CD4-positive, alpha-beta memory T cell (primary cell): Measurements from ENCODE around the gene MRPS35. TPM values are rescaled to one million over a fixed set of nuclear protein-coding genes. Genes with fewer than 3 reads are reported as not detected.
"Not testable (repeated sequence)": the region's sequence is repeated elsewhere in the genome, so short reads cannot be mapped to it uniquely, and the experiment has no call there.

Experiments used
- CTCF ChIA-PET: fragments of 350-600 bp; sonication (Branson Sonifier 250); formaldehyde crosslinking; loops from one replicate; lab custom pipeline; 2021; ENCODE audit warnings: inconsistent platforms; ENCODE audit not compliant: partially characterized antibody; lab: Charles Lee
- POLR2A ChIA-PET: fragments of 350-600 bp; sonication (Branson Sonifier 250); formaldehyde crosslinking; loops from one replicate; lab custom pipeline; 2021; ENCODE audit not compliant: partially characterized antibody; lab: Charles Lee
- DNase-seq, 5 donors: peaks; one replicate each; pipeline versions ENCODE4 v3.0.0 to v3.0.0-alpha.2; 2020 to 2022; ENCODE audit warnings: mixed read lengths in 1 of 5
- H3K27ac ChIP-seq: one replicate; pipeline ENCODE4 v1.7.0; 2013; ENCODE audit warnings: low read depth, low read length
- H3K27me3 ChIP-seq: 2 replicates; pipeline ENCODE4 v1.7.0; 2013; ENCODE audit warnings: mild to moderate bottlenecking, low read length, moderate library complexity; ENCODE audit not compliant: insufficient read depth
- H3K36me3 ChIP-seq: 2 replicates; pipeline ENCODE4 v1.7.0; 2013; ENCODE audit warnings: mild to moderate bottlenecking, low read length, moderate library complexity; ENCODE audit not compliant: insufficient read depth
- H3K4me1 ChIP-seq: 2 replicates; pipeline ENCODE4 v1.7.0; 2013; ENCODE audit warnings: mild to moderate bottlenecking, low read length, moderate library complexity; ENCODE audit not compliant: insufficient read depth
- H3K4me3 ChIP-seq, 2 donors: one replicate each; pipeline ENCODE4 v1.7.0; 2013; ENCODE audit warnings: low read length in 2 of 2, mild to moderate bottlenecking in 1 of 2
- H3K9me3 ChIP-seq, 2 donors: one replicate each; pipeline ENCODE4 v1.7.0; 2013; ENCODE audit warnings: low read length in 2 of 2, control low read depth in 1 of 2; ENCODE audit not compliant: control insufficient read depth in 1 of 2
- H3K27ac Mint-ChIP-seq, 7 donors: one replicate each; pipeline ENCODE4 v1.8.0; 2020 to 2021; ENCODE audit warnings: mixed read lengths in 7 of 7, mild to moderate bottlenecking in 6 of 7, inconsistent platforms in 3 of 7, moderate library complexity in 3 of 7
- H3K27me3 Mint-ChIP-seq, 2 donors: one replicate each; pipeline ENCODE4 v1.8.0; 2020 to 2021; ENCODE audit warnings: mixed read lengths in 2 of 2
- H3K36me3 Mint-ChIP-seq, 2 donors: one replicate each; pipeline ENCODE4 v1.8.0; 2020 to 2021; ENCODE audit warnings: mixed read lengths in 2 of 2, inconsistent platforms in 1 of 2, mild to moderate bottlenecking in 1 of 2
- H3K4me1 Mint-ChIP-seq, 4 donors: one replicate each; pipeline ENCODE4 v1.8.0; 2020 to 2021; ENCODE audit warnings: mixed read lengths in 4 of 4, mild to moderate bottlenecking in 1 of 4
- H3K4me3 Mint-ChIP-seq, 8 donors: one replicate each; pipeline ENCODE4 v1.8.0; 2020 to 2021; ENCODE audit warnings: mixed read lengths in 8 of 8, mild to moderate bottlenecking in 7 of 8, moderate library complexity in 6 of 8, inconsistent platforms in 3 of 8
- H3K9me3 Mint-ChIP-seq, 8 donors: one replicate each; pipeline ENCODE4 v1.8.0; 2020 to 2021; ENCODE audit warnings: mixed read lengths in 8 of 8, mild to moderate bottlenecking in 5 of 8, inconsistent platforms in 3 of 8, moderate library complexity in 1 of 8
- intact Hi-C: fragments of 100-400 bp; cut with micrococcal nuclease; formaldehyde crosslinking; loops from one replicate; pipeline ENCODE4 v1.15.1; 2023
- polyA plus RNA-seq, 2 donors: library from polyadenylated mRNA; unstranded; fragments of 300-500 nt; fragmentation: Illumina TruSeq; gene quantifications; one replicate each; pipeline ENCODE4 v1.2.3, GENCODE V29; 2021
- total RNA-seq, 2 experiments: library from RNA; stranded (reverse); gene quantifications; one replicate each; pipeline ENCODE4 v1.2.3, GENCODE V29; 2021

The MRPS35 gene
- total and polyA plus RNA-seq, 4 experiments from 2014 or later, result 20.3 to 69.8 (median 41.2) TPM

- no peak overlapping the region for H3K27ac ChIP-seq
- intact Hi-C loops, result loop anchor here (5.0 kb wide), 2 partner anchors 112 to 1142 kb away; no protein-coding TSS in a partner anchor
- Mint-ChIP-seq H3K27me3 (no peaks in the 10 kb centered on the region), H3K36me3 (peaks cover 32 to 57% of the 10 kb centered on the region in 2 donors), H3K4me3 (no peak overlapping the region), H3K9me3 (no peaks in the 10 kb centered on the region), H3K4me1 (peaks cover 3 to 6% (median 4%) of the 10 kb centered on the region in 4 donors), H3K27ac (peak overlapping the region in 1 of 7 donors; percentile 62)
- POLR2A ChIA-PET, result no interaction called here
- H3K36me3 ChIP-seq, result peaks cover 9% of the 10 kb centered on the region
- no peak for DNase-seq
- no peaks in the 10 kb centered on the region for H3K4me1 ChIP-seq
- CTCF ChIA-PET, result no interaction called here
- no peaks in the 10 kb centered on the region for H3K27me3 ChIP-seq
- H3K9me3 ChIP-seq, result no peaks in the 10 kb centered on the region
- no peak overlapping the region for H3K4me3 ChIP-seq
Measured at GRCh38 chr12:27730097-27730588, 19.5 kb downstream of the MRPS35 start.

- H3K36me3 ChIP-seq, result peaks cover 6% of the 10 kb centered on the region
- POLR2A ChIA-PET, result no interaction called here
- H3K4me3 ChIP-seq, result no peak overlapping the region
- Mint-ChIP-seq H3K4me1 (peaks cover 0 to 5% (median 0%) of the 10 kb centered on the region in 4 donors), H3K36me3 (peaks cover 32 to 60% of the 10 kb centered on the region in 2 donors), H3K27ac (no peak overlapping the region), H3K4me3 (no peak overlapping the region), H3K9me3 (no peaks in the 10 kb centered on the region), H3K27me3 (no peaks in the 10 kb centered on the region)
- H3K4me1 ChIP-seq, result no peaks in the 10 kb centered on the region
- CTCF ChIA-PET, result interaction anchor here (1.0 to 6.4 kb wide), 4 partner anchors 14 to 208 kb away, joined by 3 to 63 read pairs (median 18); no protein-coding TSS in a partner anchor
- H3K9me3 ChIP-seq, result no peaks in the 10 kb centered on the region
- no peak for DNase-seq
- no peaks in the 10 kb centered on the region for H3K27me3 ChIP-seq
- intact Hi-C loops, result loop anchor here (5.0 kb wide), 2 partner anchors 110 to 1140 kb away; no protein-coding TSS in a partner anchor
- no peak overlapping the region for H3K27ac ChIP-seq
Measured at GRCh38 chr12:27732281-27732680, 21.6 kb downstream of the MRPS35 start.

GRCh38 chr12:27733052-27733656 lies 22.5 kb downstream of the MRPS35 start:
- peak in 4 of 5 donors; percentile 24 to 42 (median 34) for DNase-seq
- Histone ChIP-seq H3K27ac (no peak overlapping the region), H3K4me3 (no peak overlapping the region), H3K4me1 (no peaks in the 10 kb centered on the region), H3K9me3 (no peaks in the 10 kb centered on the region), H3K36me3 (peaks cover 6% of the 10 kb centered on the region), H3K27me3 (no peaks in the 10 kb centered on the region)
- CTCF ChIA-PET, result interaction anchor here (0.7 to 6.4 kb wide), 11 partner anchors 9 to 214 kb away, joined by 3 to 63 read pairs (median 3); partner anchors contain the start of genes KLHL42 and MANSC4
- Mint-ChIP-seq H3K9me3 (no peaks in the 10 kb centered on the region), H3K36me3 (peaks cover 35 to 64% of the 10 kb centered on the region in 2 donors), H3K4me1 (peaks cover 0 to 7% (median 0%) of the 10 kb centered on the region in 4 donors), H3K27me3 (no peaks in the 10 kb centered on the region), H3K4me3 (no peak overlapping the region), H3K27ac (no peak overlapping the region)
- POLR2A ChIA-PET, result no interaction called here
- intact Hi-C loops, result loop anchor here (1.0 to 5.0 kb wide), 3 partner anchors 88 to 1139 kb away; no protein-coding TSS in a partner anchor

- Histone ChIP-seq H3K9me3 (no peaks in the 10 kb centered on the region), H3K36me3 (peaks cover 6% of the 10 kb centered on the region), H3K4me1 (no peaks in the 10 kb centered on the region), H3K4me3 (no peak overlapping the region), H3K27me3 (no peaks in the 10 kb centered on the region), H3K27ac (no peak overlapping the region)
- peaks cover 0 to 7% (median 0%) of the 10 kb centered on the region in 4 donors for H3K4me1 Mint-ChIP-seq
- H3K27ac Mint-ChIP-seq, result no peak overlapping the region
- H3K27me3 Mint-ChIP-seq, result no peaks in the 10 kb centered on the region
- ChIA-PET CTCF (interaction anchor here (0.7 to 6.4 kb wide), 13 partner anchors 8 to 219 kb away, joined by 3 to 63 read pairs (median 3); partner anchors contain the start of genes KLHL42 and MANSC4), POLR2A (no interaction called here)
- H3K4me3 Mint-ChIP-seq, result no peak overlapping the region
- DNase-seq, result no peak
- intact Hi-C loops, result loop anchor here (1.0 to 5.0 kb wide), 3 partner anchors 88 to 1139 kb away; no protein-coding TSS in a partner anchor
- peaks cover 35 to 62% of the 10 kb centered on the region in 2 donors for H3K36me3 Mint-ChIP-seq
- H3K9me3 Mint-ChIP-seq, result no peaks in the 10 kb centered on the region
Measured at GRCh38 chr12:27733791-27734190, 23.2 kb downstream of the MRPS35 start.

GRCh38 chr12:27734321-27734720 lies 23.7 kb downstream of the MRPS35 start:
- intact Hi-C loops, result loop anchor here (5.0 kb wide), 2 partner anchors 108 to 1138 kb away; no protein-coding TSS in a partner anchor
- H3K27ac ChIP-seq, H3K4me3 Mint-ChIP-seq, H3K27ac Mint-ChIP-seq, H3K9me3 ChIP-seq, H3K4me1 ChIP-seq, H3K27me3 Mint-ChIP-seq, POLR2A ChIA-PET, H3K27me3 ChIP-seq, H3K4me1 Mint-ChIP-seq, H3K9me3 Mint-ChIP-seq, H3K4me3 ChIP-seq, DNase-seq: not testable (repeated sequence)
- H3K36me3 Mint-ChIP-seq, result peaks cover 34 to 62% of the 10 kb centered on the region in 2 donors
- peaks cover 11% of the 10 kb centered on the region for H3K36me3 ChIP-seq
- CTCF ChIA-PET, result interaction anchor here (0.7 to 6.4 kb wide), 5 partner anchors 14 to 219 kb away, joined by 3 to 63 read pairs (median 4); no protein-coding TSS in a partner anchor

- DNase-seq, result no peak
- Histone ChIP-seq H3K9me3 (no peaks in the 10 kb centered on the region), H3K4me1 (no peaks in the 10 kb centered on the region), H3K4me3 (no peak overlapping the region), H3K27me3 (no peaks in the 10 kb centered on the region), H3K27ac (no peak overlapping the region), H3K36me3 (peaks cover 17% of the 10 kb centered on the region)
- Mint-ChIP-seq H3K9me3 (no peaks in the 10 kb centered on the region), H3K4me3 (no peak overlapping the region), H3K27ac (no peak overlapping the region), H3K36me3 (peaks cover 34 to 58% of the 10 kb centered on the region in 2 donors), H3K4me1 (peaks cover 0 to 3% (median 0%) of the 10 kb centered on the region in 4 donors), H3K27me3 (no peaks in the 10 kb centered on the region)
- POLR2A ChIA-PET, result no interaction called here
- CTCF ChIA-PET, result no interaction called here
- intact Hi-C loops, result no loop called here
Measured at GRCh38 chr12:27743601-27744000, 33.0 kb downstream of the MRPS35 start.

- CTCF ChIA-PET, result interaction anchor here (1.1 to 1.9 kb wide), 2 partner anchors 13 to 76 kb away, joined by 3 to 5 read pairs; no protein-coding TSS in a partner anchor
- H3K4me3 Mint-ChIP-seq, H3K9me3 ChIP-seq, H3K27me3 Mint-ChIP-seq, H3K36me3 ChIP-seq, H3K27me3 ChIP-seq, H3K9me3 Mint-ChIP-seq, DNase-seq, intact Hi-C loops, H3K4me3 ChIP-seq, H3K4me1 ChIP-seq, H3K27ac Mint-ChIP-seq, H3K4me1 Mint-ChIP-seq, POLR2A ChIA-PET, H3K27ac ChIP-seq: not testable (repeated sequence)
- peaks cover 34 to 48% of the 10 kb centered on the region in 2 donors for H3K36me3 Mint-ChIP-seq
Measured at GRCh38 chr12:27745734-27746133, 35.1 kb downstream of the MRPS35 start.
